ENCODE results near the gene TEKT2.

The TEKT2 gene

DNA sequence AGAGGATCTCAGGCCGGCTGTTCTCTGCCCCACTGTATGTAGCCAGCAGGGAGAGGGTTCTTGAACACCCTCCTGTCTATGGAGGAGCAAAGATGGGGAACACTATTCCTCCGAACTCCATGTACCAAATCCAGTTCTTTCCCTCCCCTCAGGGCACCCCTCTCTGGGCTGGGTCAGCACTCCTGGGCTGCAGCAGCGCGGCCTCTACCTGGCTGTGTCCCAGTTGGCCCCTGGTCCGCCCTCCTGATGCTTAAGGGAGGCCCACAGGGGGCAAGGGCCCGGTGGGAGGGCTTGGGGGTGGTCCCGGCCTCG, 4.3 kb downstream of the TEKT2 start:
- TF ChIP-seq EZH2phosphoT487 (IDR thresholded peaks at IDR 0.05; ENCODE audit: borderline replicate concordance), result no peak
- TF ChIP-seq, protein P1, sequence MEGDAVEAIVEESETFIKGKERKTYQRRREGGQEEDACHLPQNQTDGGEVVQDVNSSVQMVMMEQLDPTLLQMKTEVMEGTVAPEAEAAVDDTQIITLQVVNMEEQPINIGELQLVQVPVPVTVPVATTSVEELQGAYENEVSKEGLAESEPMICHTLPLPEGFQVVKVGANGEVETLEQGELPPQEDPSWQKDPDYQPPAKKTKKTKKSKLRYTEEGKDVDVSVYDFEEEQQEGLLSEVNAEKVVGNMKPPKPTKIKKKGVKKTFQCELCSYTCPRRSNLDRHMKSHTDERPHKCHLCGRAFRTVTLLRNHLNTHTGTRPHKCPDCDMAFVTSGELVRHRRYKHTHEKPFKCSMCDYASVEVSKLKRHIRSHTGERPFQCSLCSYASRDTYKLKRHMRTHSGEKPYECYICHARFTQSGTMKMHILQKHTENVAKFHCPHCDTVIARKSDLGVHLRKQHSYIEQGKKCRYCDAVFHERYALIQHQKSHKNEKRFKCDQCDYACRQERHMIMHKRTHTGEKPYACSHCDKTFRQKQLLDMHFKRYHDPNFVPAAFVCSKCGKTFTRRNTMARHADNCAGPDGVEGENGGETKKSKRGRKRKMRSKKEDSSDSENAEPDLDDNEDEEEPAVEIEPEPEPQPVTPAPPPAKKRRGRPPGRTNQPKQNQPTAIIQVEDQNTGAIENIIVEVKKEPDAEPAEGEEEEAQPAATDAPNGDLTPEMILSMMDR (conservative IDR thresholded peaks at IDR 0.05; ENCODE audit: low read length), result no peak
- H3K27me3 ChIP-seq (ENCODE audit: insufficient read depth, low read length, poor library complexity, severe bottlenecking), result no peaks in the 10 kb centered on the region

DNA sequence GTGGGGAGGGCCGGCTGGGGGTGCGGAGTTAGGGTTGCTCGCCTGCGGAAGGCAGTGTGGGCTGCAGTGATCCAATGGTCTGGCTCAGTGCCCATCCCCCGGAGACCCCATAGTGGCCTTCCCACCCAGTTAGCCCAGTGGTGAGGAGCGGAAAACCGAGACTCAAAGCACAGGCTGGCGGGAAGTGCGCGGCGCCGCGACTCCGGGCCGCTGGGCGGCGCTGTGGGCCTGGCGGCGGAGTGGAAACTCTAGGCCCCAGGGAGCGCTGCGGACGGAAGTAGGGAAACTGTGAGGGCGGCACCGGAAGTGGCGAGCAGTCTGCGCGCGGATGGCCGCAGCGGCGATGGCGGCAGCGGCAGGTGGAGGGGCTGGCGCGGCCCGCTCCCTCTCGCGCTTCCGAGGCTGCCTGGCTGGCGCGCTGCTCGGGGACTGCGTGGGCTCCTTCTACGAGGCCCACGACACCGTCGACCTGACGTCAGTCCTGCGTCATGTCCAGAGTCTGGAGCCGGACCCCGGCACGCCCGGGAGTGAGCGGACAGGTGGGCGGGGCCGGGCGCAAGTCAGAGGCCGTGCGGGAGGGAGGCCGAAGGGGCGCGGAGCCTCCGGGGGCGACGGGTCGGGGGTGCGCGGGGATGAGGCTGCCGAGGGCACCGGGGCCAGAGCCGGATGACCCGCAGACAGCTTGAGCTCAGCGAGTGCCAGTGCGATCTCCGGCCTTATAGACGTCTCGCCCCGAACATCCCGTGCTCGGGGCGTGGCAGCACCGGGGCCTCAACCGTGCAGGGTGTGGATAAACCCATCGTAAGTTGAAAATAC, 4.9 kb downstream of the TEKT2 start, which contains the start of gene ADPRS:
Gene ADPRS (plus strand): TSS at position 316 of the 816 bp plus-strand sequence. CDS start 13 bp downstream, at position 329.
- peak within 1 kb of the TSS; percentile 100 for H2AFZ ChIP-seq (ENCODE audit: low read length)
- peaks cover 41% of the 10 kb centered on the region for H3K79me2 ChIP-seq (ENCODE audit: insufficient read depth, low read length)

More for the DNA sequence above, 4.3 kb downstream of the TEKT2 start:
- Histone ChIP-seq H4K20me1 (ENCODE audit: insufficient read depth, low read length, poor library complexity, severe bottlenecking) (peaks cover 15% of the 10 kb centered on the region), H3K79me2 (ENCODE audit: insufficient read depth, low read length) (peaks cover 41% of the 10 kb centered on the region), H3K36me3 (ENCODE audit: insufficient read depth, low read length) (peaks cover 11% of the 10 kb centered on the region; the same call in 1 of the 2 replicates), H3K9ac (ENCODE audit: low read depth, low read length, poor library complexity, severe bottlenecking) (peak overlapping the region; percentile 84), H3K4me2 (ENCODE audit: low read depth, low read length, poor library complexity, severe bottlenecking) (peak overlapping the region; percentile 80), H3K9me2 (replicated peaks; ENCODE audit: low read depth, low read length) (no peaks in the 10 kb centered on the region), H2AFZ (ENCODE audit: low read length) (peak overlapping the region; percentile 100), H3F3A (ENCODE audit: low read depth) (no peaks in the 10 kb centered on the region), H3K9me3 (ENCODE audit: insufficient read depth, low read depth, low read length) (no peaks in the 10 kb centered on the region), H3K4me1 (ENCODE audit: insufficient read depth, low read length, poor library complexity, severe bottlenecking) (peaks cover 14% of the 10 kb centered on the region), H3K4me3 (ENCODE audit: low read length, poor library complexity, severe bottlenecking) (peak overlapping the region; percentile 93)

DNA sequence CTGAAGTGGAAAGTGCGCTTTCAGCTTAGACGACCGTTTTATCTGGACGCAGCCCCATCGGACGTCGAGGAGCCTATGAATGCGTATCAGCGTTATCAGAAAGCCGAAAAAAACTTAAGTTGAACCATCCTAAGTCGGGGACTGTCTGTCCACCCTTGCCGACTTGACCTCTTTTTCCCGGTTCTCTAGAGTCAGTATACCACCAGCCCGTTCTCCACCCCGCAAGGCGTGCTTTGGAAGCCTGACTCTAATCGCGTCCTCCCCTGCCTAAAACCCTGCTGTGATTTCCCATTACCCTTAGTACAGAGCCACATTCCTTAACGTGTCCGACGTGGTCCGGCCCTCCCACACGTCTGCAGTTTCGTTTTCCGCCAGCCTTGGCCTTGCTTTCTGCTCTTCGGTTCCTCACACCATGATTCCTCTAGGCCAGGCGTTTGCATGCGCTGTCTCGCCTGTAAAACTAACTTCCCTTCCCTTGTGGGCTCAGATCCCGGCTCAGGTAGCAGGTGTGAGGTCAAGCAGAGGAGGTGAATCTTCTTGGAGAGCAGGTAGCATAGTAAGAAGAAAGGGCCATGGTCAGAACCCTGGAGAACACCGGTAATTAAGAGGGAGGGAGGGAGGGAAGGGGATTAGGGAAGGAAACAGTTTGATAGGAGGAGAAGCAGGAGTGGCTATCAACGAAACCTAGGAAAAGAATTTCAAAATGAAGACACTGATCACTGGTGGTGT, 5.7 kb downstream of the TEKT2 start:
- Histone ChIP-seq H3K4me1 (ENCODE audit: insufficient read depth, low read length, poor library complexity, severe bottlenecking) (peaks cover 14% of the 10 kb centered on the region), H3K9me2 (replicated peaks; ENCODE audit: low read depth, low read length) (no peaks in the 10 kb centered on the region), H3F3A (ENCODE audit: low read depth) (no peaks in the 10 kb centered on the region), H2AFZ (ENCODE audit: low read length) (peak overlapping the region; percentile 100), H3K9me3 (ENCODE audit: insufficient read depth, low read depth, low read length) (no peaks in the 10 kb centered on the region), H3K4me2 (ENCODE audit: low read depth, low read length, poor library complexity, severe bottlenecking) (peak overlapping the region; percentile 100), H3K9ac (ENCODE audit: low read depth, low read length, poor library complexity, severe bottlenecking) (peak overlapping the region; percentile 84), H3K27me3 (ENCODE audit: insufficient read depth, low read length, poor library complexity, severe bottlenecking) (no peaks in the 10 kb centered on the region), H4K20me1 (ENCODE audit: insufficient read depth, low read length, poor library complexity, severe bottlenecking) (peaks cover 15% of the 10 kb centered on the region), H3K4me3 (ENCODE audit: low read length, poor library complexity, severe bottlenecking) (peak overlapping the region; percentile 93), H3K36me3 (ENCODE audit: insufficient read depth, low read length) (peaks cover 16% of the 10 kb centered on the region; the same call in 1 of the 2 replicates), H3K79me2 (ENCODE audit: insufficient read depth, low read length) (peaks cover 41% of the 10 kb centered on the region)
- TF ChIP-seq EZH2phosphoT487 (IDR thresholded peaks at IDR 0.05; ENCODE audit: borderline replicate concordance), result no peak
- TF ChIP-seq, protein P1 (conservative IDR thresholded peaks at IDR 0.05; ENCODE audit: low read length), result no peak

More for the DNA sequence above, 4.9 kb downstream of the TEKT2 start, which contains the start of gene ADPRS:
- TF ChIP-seq, protein P1 (conservative IDR thresholded peaks at IDR 0.05; ENCODE audit: low read length), result peak; percentile 85
- no peak for TF ChIP-seq EZH2phosphoT487 (IDR thresholded peaks at IDR 0.05; ENCODE audit: borderline replicate concordance)
- peak within 1 kb of the TSS; percentile 84 for H3K9ac ChIP-seq (ENCODE audit: low read depth, low read length, poor library complexity, severe bottlenecking)
- no peaks in the 10 kb centered on the region for H3K27me3 ChIP-seq (ENCODE audit: insufficient read depth, low read length, poor library complexity, severe bottlenecking)
- peaks cover 15% of the 10 kb centered on the region for H4K20me1 ChIP-seq (ENCODE audit: insufficient read depth, low read length, poor library complexity, severe bottlenecking)
- H3K9me2 ChIP-seq (replicated peaks; ENCODE audit: low read depth, low read length), result no peaks in the 10 kb centered on the region
- H3K4me3 ChIP-seq (ENCODE audit: low read length, poor library complexity, severe bottlenecking), result peak within 1 kb of the TSS; percentile 93
- peak within 1 kb of the TSS; percentile 100 for H3K4me2 ChIP-seq (ENCODE audit: low read depth, low read length, poor library complexity, severe bottlenecking)
- peaks cover 16% of the 10 kb centered on the region; the same call in 1 of the 2 replicates for H3K36me3 ChIP-seq (ENCODE audit: insufficient read depth, low read length)
- no peaks in the 10 kb centered on the region for H3K9me3 ChIP-seq (ENCODE audit: insufficient read depth, low read depth, low read length)
- no peaks in the 10 kb centered on the region for H3F3A ChIP-seq (ENCODE audit: low read depth)
- H3K4me1 ChIP-seq (ENCODE audit: insufficient read depth, low read length, poor library complexity, severe bottlenecking), result peaks cover 14% of the 10 kb centered on the region

Measured in Loucy (cell line).